GM12875 (cell line): ENCODE measurements around the gene KRT3.

ENCODE experiments used
- H3K4me3 ChIP-seq: one replicate; pipeline ENCODE4 v1.5.1; 2011; ENCODE audit warnings: low read depth, low read length, control low read depth
- TF ChIP-seq, protein P1 (sequence below): IDR thresholded peaks from 2 replicates; pipeline ENCODE4 v1.5.1; 2011; ENCODE audit warnings: low read depth, mild to moderate bottlenecking, control low read depth, inconsistent platforms, low read length, moderate library complexity, borderline replicate concordance; ENCODE audit not compliant: insufficient read depth

Gene KRT3

DNA sequence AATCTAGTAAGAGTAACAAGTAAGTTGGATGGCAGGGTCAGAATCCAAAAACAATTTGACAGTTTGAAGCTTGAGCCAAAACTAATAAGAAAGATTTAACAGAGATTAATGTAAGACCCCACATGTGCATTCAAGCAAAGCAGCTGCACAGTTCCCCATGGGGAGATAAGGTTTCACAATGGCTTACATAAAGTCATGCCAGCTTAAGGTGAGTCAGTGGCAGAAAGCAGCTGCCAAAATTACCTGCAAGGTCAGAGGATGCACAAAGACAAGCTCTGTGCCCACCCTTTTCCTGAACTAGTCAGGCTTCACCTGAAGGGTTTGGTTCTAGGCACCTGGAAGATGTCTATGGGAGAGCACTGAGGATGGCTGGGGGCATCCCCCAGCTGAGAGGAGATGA is 56.0 kb downstream of the KRT3 start:
- TF ChIP-seq, protein P1, sequence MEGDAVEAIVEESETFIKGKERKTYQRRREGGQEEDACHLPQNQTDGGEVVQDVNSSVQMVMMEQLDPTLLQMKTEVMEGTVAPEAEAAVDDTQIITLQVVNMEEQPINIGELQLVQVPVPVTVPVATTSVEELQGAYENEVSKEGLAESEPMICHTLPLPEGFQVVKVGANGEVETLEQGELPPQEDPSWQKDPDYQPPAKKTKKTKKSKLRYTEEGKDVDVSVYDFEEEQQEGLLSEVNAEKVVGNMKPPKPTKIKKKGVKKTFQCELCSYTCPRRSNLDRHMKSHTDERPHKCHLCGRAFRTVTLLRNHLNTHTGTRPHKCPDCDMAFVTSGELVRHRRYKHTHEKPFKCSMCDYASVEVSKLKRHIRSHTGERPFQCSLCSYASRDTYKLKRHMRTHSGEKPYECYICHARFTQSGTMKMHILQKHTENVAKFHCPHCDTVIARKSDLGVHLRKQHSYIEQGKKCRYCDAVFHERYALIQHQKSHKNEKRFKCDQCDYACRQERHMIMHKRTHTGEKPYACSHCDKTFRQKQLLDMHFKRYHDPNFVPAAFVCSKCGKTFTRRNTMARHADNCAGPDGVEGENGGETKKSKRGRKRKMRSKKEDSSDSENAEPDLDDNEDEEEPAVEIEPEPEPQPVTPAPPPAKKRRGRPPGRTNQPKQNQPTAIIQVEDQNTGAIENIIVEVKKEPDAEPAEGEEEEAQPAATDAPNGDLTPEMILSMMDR, result no peak
- no peak overlapping the region for H3K4me3 ChIP-seq
